GM19351 (cell line): ENCODE measurements around the gene ARHGEF16.

ENCODE experiments used
- ATAC-seq: cut with Tn5 transposase; IDR thresholded peaks from one replicate; pipeline ENCODE4 v1.9.1; 2021; ENCODE audit warnings: mild to moderate bottlenecking, moderate library complexity; ENCODE audit not compliant: unreplicated experiment

Gene ARHGEF16

DNA sequence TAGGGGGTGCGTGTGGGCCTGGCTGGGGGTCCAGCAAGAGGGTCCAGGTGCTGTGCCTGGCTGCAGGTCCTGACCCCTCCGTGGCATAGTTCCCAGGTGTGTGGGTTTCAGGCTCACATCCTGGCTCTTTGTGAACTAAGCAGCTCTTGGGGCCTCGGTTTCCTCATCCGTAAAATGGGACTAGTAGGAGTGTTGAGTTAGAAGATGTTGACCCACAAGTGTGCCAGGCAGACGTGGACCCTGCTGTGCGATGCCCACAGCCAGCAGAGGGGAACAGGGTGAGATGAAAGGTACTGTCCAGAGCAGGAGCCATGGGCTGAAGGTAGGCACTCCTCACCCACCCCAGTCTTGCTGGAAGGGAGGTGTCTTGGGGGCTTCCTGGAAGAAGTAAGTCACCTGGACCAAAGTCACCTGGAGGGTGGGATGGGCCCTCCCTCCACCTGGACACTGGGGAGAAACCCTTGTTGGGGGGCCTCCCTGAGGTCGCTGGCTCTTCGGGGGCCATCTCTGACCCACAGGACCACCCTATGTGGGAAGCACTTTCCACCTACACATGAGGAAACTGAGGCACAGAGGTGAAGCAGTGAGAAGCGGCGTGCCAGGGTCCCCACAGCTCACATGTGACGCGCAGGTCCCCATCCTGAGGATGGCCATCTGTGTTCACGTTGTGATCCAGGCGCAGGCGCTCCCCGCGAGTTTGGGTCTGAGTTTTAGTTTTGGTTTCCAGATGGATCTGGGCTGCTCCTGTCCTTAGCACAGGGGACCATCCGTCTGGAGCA, 1.4 kb downstream of the ARHGEF16 start:
- no peak for ATAC-seq

DNA sequence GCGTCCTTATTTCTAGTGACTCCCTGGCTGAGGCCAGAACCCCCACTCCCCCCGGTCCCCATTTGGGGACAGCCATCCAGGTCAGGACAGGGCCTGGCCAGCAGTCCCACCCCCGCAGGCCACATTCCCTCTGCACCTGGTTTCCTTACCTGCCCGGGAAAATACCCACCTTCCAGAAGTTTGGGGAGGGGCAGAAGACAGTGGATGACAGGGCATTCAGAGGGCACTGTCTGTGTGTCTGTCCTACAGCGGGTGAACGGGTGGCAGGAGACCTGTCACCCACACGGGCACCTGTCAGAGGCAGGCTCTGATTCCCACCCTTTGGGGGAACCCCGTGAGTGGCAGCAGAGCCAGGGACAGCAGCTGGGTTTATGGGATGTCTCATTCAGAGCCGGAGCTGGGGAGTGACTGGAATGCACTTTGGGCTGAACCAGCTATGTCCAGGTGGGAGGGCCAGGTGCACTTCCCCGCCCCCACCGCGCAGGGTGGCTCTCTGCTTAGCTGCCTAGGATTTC, 2.0 kb downstream of the ARHGEF16 start:
- no peak for ATAC-seq

DNA sequence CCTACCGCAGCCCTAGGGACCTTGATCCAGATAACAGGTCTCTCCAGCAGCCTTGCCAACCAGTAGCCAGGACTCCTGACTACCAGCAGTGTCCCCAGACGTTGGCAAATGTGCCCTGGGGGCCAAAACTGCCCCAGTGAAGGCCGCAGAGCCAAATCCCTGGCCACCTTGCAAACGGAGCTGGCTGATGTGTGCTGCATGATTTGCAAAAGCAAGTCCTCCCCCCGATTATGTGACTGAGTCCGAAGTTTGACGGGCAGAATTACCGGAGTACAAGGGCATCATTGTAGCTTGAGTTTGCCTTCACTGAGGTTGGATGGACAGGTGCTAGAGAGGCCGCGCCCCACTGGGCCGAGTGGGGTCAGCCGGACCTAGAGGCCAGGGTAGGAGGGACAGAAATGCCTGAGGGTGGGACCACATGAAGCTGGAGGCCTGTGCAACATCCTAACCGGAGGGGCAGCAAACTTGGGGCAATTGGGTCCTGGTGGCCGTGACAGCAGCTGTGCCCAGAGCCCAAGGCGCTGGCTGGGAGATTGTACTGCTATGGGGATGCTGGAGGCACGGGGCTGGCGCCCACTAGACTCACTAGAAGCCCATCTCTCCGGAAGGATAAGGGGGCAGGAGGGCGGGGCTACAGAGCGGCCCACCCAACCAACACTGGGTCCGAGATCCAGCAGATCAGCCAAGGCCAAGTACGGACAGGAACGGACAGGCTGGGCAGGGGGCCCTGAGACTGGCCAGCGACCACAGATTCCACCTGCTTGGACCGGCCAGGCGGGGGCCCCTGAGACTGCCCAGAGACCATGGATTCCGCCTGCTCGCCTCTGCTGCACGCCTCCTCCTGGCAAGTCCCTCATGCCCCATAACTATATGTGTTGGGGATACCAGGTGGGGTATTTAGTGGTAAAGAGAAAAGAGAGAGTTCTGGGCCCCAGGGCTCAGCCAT, 2.8 kb downstream of the ARHGEF16 start:
- ATAC-seq, result no peak

DNA sequence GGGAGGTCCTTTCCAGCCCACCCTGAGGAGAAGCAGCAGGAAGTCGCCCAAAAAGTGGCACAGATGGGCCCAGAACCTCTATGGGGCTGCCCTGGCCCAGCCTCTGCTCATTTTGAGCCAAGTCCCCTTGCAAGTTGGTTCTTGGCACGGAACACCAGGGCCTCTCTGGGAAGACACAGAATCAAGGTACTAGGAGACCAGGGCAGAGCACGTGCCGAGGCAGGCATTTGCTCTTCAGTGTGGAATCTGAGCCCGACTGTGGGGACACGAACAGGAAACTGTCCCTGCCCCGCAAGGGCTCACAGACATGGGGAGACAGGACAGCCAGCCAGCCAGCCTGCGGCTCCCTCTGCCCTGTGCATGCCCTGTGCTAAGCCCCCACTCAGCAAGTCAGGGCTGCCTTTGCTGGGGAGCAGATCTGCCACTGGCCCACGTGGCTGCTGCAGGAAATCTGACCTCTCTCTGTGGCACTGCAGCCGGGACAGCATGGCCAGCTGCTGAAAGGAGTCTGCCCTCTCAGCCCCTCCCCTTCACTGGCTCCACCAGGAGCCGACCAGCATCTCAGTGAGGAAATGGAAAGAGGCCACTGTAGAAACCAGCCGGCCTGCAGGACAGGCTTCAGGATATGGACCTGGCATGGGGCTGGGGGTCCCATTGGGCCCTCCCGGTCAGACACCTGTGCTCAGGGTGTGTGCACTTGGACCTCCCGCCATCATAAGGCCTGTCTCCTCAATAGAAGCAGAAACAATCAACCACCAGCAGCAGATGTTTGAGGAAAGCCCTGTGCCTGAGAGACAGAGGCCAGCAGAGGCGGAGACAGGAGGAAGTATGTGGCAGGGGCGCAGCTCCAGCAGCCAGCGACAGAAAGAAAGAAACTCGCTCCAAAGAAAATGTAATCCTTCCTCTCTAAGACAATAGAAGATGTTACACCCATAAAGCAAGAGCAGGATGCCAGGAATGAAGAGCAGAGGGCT, 3.7 kb downstream of the ARHGEF16 start:
- no peak for ATAC-seq

DNA sequence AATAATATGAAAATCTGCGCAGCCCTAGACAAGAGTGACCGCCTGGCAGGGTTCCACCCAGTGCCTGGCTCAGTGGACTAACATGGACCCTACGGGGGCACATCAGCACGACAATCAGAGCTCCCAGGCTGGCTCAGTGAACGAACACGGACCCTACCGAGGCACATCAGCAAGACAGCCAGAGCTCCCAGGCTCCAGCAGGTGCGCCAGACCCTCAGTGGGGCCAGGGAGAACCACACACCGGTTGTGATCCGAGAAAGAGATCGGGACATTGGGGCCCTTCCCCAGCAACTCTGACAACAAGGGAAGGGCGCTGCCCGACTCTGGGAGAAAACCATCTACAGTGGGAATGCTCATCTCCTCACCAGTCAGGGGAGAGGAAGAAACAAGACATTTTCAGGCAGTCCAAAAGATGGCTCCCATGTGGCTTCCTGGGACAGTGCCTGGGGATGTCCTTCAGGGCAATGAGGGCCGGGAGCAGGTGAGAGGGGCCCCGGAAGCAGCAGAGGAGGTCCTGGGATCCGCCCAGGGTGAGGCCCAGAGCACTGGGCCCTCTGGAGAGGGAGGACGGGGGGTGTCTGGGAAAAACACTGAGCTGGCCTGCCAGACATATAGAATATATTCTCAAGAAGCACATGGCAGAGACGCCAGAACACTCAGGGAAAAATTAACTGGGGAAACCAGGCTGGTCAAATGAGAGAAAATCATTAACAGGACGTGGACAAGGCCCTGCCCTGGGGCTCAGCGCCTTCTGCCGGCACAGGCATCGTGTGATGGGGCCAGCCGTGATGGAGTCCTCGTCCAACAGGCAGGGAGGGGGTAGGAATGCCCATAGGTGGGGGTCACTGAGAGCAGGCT, 4.8 kb downstream of the ARHGEF16 start:
- ATAC-seq, result no peak

DNA sequence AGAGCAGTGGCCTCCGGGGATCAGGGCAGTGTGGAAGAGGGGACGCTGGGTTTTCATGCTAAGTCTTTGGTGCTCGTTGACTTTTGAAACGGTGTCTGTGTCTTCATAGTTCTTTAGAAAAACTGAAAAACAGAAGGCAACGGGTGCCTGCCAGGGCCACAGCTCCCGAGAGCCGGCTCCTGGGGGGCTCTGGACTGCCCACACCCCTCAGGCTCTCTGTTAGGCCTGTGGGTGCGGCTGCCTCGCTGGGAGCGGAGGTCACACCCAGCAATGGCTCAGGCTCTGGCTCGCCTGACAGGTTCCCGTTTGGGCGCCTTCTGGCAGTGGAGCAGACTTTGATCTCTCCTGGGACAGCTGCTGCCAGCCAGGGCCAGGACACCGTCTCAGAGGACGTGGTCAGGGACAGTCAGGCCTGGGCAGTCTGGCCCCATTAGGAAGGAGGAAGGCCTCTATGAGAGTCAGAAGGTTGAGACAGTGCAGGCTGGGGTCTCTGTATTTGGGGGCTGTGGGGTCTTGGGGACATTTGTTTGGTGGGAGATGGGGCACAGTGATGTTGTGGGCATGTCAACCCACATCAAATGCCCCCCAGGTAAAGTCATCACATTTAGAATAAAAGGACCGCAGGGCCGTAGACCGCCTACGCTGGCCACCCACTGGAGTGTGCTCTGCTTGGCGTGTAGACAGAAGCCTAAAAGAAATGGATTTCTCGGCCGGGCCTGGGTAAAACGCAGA, 5.6 kb downstream of the ARHGEF16 start:
- no peak for ATAC-seq

DNA sequence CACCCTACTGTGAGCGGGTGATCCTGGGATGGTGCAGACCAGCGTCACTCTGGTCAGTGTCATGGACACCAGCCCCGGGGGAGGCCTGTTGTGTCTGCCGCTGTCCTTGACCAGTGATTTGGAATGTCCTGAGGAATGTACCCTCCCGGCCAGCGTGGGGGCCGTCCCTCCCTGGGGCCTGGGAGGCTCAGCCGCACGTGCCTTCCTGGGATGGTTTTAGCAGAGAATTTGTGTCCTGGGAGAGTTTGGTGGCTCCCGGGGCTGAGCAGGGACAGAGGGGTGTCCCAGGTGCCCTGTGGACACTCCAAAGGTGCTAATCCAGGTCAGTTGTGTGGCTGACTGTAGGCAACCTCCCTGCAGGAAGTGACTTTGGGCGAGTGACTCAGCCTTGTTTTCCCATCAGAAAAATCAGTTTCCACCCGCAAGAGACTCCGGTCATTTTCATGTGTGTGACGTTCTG, 6.2 kb downstream of the ARHGEF16 start:
- ATAC-seq, result no peak

DNA sequence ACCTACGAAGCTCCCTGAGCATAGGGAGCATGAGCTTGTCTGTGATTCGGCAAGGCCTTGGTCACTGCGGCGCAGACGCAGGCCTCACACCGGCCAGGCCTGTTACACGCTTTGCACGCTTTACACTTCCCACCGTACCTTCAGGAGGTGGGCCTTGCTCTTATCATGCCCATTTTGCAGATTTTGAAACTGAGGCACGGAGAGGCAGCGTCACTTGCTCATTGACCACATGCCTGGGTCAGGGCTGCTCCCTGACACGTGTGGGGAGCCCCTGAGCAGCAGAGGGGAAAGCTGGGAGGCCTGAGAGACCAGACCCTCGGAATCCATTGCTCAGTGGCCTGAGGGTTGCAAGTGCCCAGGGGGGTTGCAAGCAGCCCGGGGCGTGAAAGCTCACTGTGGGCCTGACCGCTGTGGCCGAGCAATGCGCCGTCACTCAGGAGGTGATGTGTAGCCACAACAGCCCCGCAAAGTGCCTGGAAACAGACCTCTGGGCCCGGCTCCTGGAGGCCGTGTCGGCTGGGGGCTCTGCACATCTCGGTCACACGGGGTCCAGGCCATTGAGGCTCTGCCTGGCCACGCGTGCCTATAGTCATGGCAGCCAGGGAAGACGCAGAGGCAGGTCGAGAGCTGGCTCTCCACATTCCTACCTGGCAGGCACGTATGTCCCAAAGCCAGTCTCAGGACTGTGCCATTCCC, 6.9 kb downstream of the ARHGEF16 start:
- no peak for ATAC-seq

DNA sequence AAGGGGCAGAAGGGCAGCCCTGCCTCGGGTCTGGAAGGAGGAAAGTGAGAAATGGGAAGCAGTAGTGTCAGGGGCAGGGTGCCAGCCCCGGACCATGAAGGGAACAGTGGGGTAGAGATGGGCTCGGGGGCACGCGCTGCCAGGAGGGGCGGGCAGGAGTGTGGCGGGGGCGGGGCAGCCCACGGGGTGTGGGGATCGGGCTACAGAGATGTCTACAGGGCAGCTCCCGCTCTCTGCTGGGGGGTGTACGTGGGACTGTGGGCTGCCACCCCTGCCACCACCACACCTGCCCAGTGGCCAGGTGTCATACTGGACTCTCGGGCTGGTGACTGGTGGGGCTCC, 7.4 kb downstream of the ARHGEF16 start:
- ATAC-seq, result no peak

DNA sequence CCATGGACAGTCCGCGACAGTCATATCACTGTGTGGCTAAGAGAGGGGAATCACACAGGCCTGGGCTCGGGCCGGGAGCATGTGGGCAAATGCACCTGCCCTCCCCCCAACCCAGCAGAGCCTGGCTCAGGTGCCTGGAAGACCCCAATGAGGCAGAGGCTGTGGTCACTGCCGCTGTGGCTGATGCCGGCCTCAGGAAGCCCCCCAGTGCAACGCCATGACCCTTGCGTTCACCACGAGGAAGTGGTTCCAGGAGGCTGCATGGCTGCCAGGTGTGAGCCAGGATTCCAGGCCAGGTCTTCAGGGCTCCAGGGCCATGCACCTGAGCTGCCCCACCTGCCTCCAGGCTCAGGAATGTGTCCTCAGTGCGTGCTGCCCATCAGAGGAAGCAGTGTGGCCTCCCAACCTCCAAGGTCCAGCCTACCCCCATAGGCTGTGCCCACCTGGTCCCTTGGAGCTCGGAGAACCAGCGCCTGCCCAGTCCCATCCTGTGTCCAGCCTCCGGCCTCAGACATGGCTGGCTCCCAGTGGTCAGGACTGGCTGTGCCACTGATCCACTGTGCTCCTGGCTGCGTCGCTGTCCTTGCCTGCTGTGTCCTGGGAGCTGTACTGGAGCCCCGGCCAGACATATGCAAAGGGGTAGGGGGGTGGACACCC, 8.0 kb downstream of the ARHGEF16 start:
- no peak for ATAC-seq

DNA sequence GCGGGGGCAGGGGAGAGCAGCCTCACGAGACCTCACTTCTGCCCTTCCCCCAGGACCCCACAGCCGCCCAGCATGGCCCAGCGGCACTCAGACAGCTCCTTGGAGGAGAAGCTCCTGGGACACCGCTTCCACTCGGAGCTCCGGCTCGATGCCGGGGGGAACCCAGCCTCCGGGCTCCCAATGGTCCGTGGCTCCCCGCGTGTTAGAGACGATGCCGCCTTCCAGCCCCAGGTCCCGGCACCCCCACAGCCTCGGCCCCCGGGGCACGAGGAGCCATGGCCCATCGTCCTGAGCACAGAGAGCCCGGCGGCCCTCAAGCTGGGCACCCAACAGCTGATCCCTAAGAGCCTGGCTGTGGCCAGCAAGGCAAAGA, 8.5 kb downstream of the ARHGEF16 start:
- ATAC-seq, result no peak

DNA sequence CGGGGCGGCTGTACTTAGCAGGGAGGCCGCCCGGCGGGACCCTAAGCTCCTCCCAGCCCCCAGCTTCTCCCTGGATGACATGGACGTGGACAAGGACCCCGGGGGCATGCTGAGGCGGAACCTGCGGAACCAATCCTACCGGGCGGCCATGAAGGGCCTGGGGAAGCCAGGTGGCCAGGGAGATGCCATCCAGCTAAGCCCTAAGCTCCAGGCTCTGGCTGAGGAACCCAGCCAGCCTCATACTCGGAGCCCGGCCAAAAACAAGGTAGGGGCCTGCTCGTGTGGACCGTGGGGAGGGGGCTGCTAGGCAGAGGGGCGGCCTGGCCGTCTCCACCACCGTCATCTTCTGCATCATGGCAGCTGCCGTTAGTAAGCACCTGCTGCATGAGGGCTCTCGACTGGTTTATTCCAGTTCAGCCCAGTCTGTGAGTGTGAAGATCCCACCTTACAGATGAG, 9.0 kb downstream of the ARHGEF16 start:
- no peak for ATAC-seq

DNA sequence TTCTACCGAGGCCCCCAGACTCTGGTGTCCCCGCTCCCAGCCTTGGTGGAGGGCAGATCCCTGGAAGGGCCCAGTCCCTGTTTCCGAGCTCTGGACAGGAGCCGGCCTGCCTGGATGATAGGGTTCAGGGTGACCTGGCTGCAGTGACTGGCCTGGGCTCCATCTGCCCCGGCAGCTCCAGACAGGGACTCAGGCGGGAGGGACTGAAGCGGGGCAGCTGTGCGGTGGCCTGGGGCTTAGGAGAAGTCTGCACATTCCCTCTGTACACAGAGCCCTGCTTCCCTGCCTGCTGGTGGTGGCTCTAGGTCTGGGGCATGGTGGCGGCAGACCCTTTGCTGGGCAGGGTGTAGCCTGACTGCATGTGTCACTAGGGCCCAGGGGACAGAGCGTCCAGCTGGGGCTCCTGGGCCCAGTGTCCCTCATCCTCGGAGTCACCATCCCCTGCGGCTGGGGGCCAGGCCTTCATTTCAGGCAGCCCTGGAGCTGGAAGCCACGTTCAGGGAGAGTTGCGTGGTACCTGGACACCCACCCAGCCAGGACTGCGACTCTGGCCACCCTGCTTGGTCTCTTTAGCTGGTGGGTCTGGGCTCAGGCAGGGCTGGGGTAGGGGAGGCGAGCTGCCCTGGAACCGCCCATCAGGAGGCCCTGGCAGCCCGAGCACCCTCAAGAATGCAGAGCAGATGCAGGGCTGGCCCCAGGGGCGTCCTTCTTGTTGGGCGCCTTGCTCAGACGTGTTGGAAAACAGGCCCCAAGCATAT, 9.6 kb downstream of the ARHGEF16 start:
- no peak for ATAC-seq

DNA sequence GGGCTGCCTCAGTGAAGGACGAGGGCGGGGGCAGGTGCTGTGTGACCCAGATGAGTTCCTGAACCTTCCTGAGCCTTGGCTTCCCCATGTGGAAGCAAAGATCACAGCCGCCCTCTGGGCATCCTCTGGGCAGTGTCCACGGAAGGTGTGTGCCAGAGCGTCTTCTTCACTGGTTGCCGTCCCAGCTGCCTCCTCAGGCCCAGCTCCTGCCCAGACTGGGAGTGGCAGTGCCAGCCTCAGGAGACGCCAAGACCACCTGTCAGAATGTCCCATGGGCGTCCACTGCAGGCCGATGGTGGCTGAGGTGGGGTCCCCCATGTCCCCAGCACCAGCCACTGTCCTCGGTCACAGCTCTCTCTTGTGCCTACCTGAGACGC, 10.2 kb downstream of the ARHGEF16 start:
- no peak for ATAC-seq

DNA sequence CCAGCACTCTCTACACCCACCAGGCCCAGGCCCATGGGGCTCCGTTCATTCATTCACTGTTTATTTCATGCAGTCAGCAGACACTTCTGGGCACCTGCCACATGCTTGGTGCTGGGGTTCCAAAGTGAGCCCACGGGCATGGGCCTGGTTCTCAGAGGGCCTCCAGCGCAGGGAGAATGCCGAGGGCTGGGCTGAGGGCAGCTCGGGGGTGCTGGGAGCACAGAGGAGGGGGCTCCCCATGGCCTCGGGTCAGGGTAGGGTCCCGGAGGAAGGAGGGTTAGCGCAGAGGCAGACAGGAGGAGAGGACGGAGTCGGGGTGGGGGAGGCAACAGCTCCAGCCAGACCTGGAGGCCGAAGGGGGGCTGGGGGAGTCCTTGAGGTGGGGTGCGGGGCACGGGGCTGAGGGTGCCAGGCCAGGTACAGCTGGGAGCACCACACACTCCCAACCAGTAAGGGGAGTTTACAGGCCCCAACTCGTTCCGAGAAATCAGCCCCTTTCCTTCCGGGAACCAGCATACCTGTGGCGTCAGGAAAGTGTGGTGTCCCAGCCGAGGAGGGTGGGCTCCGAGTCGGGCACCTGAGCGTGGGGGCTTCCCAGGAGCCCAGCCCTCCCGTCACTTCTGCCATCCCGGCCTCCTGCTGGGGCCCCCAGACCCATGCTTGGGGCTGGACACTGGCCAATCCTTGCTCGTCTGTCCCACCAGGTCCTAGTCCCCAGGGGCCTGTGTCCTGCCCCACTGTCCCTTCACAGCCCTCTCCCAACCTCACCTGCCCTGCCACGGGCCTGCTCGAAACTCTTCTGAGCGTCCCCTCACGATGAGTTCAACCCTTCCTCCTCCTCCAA, 10.8 kb downstream of the ARHGEF16 start:
- ATAC-seq, result no peak

DNA sequence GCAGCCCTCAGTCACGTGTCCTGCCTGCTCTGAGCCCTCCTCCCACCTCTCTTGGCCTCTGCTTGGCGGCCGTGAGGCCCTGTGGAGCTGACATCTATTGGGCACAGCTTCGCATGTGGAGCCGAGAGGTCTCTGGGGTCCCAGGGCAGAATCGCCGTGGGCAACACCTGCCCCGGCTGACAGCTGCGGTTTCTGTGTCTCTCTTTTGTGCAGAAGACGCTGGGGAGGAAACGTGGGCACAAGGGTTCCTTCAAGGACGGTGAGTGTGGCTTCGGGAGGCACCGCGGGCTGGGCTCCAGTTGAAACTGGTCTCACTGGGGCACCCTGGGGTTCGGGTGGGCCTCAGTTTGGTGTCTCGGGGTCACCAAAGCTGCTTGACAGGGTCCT, 11.5 kb downstream of the ARHGEF16 start:
- ATAC-seq, result no peak
